Osteocyte (in vitro differentiated cells): ENCODE results near the gene GLT6D1. TPM values are rescaled to one million over a fixed set of nuclear protein-coding genes. Genes with fewer than 3 reads are reported as not detected.
A peak's percentile ranks its signal among the peaks of the same experiment; 100 is the strongest.

Experiments used
- DNase-seq: peaks from one replicate; pipeline ENCODE4 v3.0.0; 2021; ENCODE audit warnings: mixed read lengths; ENCODE audit not compliant: unreplicated experiment; ENCODE audit errors: extremely low spot score
- H3K27ac Mint-ChIP-seq: one replicate; pipeline ENCODE4 v1.8.0; 2021; ENCODE audit warnings: mild to moderate bottlenecking, mixed read lengths; ENCODE audit not compliant: unreplicated experiment
- H3K27me3 Mint-ChIP-seq: one replicate; pipeline ENCODE4 v1.8.0; 2021; ENCODE audit warnings: mixed read lengths; ENCODE audit not compliant: unreplicated experiment
- H3K36me3 Mint-ChIP-seq: one replicate; pipeline ENCODE4 v1.8.0; 2021; ENCODE audit warnings: mixed read lengths; ENCODE audit not compliant: unreplicated experiment
- H3K4me1 Mint-ChIP-seq: one replicate; pipeline ENCODE4 v1.8.0; 2021; ENCODE audit warnings: mixed read lengths; ENCODE audit not compliant: unreplicated experiment
- H3K4me3 Mint-ChIP-seq: one replicate; pipeline ENCODE4 v1.8.0; 2021; ENCODE audit warnings: mild to moderate bottlenecking, moderate library complexity, mixed read lengths; ENCODE audit not compliant: unreplicated experiment
- H3K9me3 Mint-ChIP-seq: one replicate; pipeline ENCODE4 v1.8.0; 2021; ENCODE audit warnings: mixed read lengths; ENCODE audit not compliant: unreplicated experiment
- long read RNA-seq: library from polyadenylated mRNA; unstranded; transcript quantifications from one replicate; pipeline ENCODE4 v2.0.0, GENCODE V29; 2021
- total RNA-seq: library from RNA; stranded (reverse); gene quantifications from 2 replicates; pipeline ENCODE4 v1.2.1, GENCODE V29; 2021
- TF ChIP-seq, protein P1 (sequence below): fragments of 200-600 bp; sonication (generic); IDR thresholded peaks from 2 replicates; pipeline ENCODE4 v1.5.0; 2021; ENCODE audit warnings: antibody characterized with exemption, mild to moderate bottlenecking, moderate library complexity

The GLT6D1 gene, protein sequence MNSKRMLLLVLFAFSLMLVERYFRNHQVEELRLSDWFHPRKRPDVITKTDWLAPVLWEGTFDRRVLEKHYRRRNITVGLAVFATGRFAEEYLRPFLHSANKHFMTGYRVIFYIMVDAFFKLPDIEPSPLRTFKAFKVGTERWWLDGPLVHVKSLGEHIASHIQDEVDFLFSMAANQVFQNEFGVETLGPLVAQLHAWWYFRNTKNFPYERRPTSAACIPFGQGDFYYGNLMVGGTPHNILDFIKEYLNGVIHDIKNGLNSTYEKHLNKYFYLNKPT
- not detected in 2 replicates for total RNA-seq
- long read RNA-seq, result 0 reads

DNA sequence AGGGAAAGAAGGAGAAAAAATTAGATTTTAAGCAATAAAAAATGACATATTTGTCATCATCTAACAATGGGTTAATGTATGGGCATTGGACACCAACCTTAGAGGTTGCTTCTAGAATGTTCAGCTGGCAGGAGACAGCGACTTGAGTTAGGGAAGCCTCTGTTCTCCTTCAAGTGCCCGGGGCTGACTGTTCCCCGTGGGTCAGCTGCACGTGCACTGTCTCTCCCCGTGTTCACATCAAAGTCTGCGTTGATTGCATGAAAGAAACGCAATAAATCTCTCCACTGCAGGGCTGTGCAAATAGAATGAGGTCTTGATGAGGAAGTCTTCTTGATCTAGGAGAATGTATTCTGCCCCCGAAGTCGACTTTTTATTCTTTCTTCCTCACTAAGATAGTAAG, at the start of gene GLT6D1:
Gene GLT6D1, minus strand, starts transcription at position 345 of the 400 bp plus-strand sequence. CDS start 353 bp downstream, outside the sequence.
- TF ChIP-seq, protein P1, sequence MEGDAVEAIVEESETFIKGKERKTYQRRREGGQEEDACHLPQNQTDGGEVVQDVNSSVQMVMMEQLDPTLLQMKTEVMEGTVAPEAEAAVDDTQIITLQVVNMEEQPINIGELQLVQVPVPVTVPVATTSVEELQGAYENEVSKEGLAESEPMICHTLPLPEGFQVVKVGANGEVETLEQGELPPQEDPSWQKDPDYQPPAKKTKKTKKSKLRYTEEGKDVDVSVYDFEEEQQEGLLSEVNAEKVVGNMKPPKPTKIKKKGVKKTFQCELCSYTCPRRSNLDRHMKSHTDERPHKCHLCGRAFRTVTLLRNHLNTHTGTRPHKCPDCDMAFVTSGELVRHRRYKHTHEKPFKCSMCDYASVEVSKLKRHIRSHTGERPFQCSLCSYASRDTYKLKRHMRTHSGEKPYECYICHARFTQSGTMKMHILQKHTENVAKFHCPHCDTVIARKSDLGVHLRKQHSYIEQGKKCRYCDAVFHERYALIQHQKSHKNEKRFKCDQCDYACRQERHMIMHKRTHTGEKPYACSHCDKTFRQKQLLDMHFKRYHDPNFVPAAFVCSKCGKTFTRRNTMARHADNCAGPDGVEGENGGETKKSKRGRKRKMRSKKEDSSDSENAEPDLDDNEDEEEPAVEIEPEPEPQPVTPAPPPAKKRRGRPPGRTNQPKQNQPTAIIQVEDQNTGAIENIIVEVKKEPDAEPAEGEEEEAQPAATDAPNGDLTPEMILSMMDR, result no peak
- DNase-seq, result peak; percentile 60
- Mint-ChIP-seq H3K4me3 (no peak within 1 kb of the TSS), H3K9me3 (peaks cover 13% of the 10 kb centered on the region), H3K27me3 (peaks cover 10% of the 10 kb centered on the region), H3K36me3 (no peaks in the 10 kb centered on the region), H3K4me1 (peaks cover 2% of the 10 kb centered on the region), H3K27ac (no peak within 1 kb of the TSS)

- TF ChIP-seq, protein P1, result no peak
- Mint-ChIP-seq H3K4me3 (no peak overlapping the region), H3K27ac (no peak overlapping the region), H3K4me1 (no peaks in the 10 kb centered on the region), H3K27me3 (no peaks in the 10 kb centered on the region), H3K36me3 (no peaks in the 10 kb centered on the region), H3K9me3 (no peaks in the 10 kb centered on the region)
- DNase-seq, result no peak
Observed at GRCh38 chr9:135689011-135689410, 49.7 kb upstream of the GLT6D1 start.

DNA sequence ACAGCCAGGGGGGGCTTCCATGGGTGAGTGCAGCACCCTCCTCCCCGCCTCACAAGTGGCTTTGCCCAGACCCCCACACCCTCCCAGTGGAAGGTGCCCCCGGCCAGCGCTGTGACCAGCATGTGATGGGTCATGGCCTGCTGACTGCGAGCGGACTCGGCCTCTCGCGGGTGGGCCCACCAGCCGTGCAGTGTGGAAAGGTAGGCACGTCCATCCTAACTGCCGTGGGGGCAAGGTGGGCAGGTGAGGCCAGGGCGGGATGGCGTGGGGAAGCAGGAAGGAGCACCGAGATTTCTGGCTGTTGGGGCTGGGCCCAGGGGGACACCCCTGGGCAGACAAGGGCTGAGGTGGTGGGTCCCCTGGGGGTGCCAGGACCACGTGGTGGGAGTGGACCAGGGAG, 47.9 kb upstream of the GLT6D1 start:
- H3K4me3 Mint-ChIP-seq, result no peak overlapping the region
- no peaks in the 10 kb centered on the region for H3K9me3 Mint-ChIP-seq
- no peaks in the 10 kb centered on the region for H3K36me3 Mint-ChIP-seq
- TF ChIP-seq, protein P1, result no peak
- DNase-seq, result no peak
- H3K27me3 Mint-ChIP-seq, result no peaks in the 10 kb centered on the region
- H3K27ac Mint-ChIP-seq, result no peak overlapping the region
- H3K4me1 Mint-ChIP-seq, result no peaks in the 10 kb centered on the region

DNA sequence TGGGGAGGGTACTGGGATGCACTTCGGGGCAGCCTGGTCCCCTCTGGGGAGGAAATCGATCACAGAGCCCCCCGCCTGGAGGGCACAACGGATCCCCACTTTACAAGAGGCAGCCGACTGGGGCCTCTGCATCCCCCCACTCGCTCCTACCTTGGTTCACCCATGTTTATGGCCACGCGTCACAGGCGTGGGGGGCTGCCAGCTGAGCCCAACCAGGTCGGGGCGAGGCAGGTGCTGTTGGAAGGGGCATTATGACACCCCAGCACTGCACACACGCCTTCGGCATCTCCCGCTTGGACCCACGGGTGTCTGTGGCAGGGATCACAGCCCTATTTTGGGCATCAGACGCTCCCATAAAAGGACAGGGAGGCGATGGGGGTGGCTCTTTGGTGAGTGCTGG, 45.4 kb upstream of the GLT6D1 start:
- no peak overlapping the region for H3K27ac Mint-ChIP-seq
- H3K4me1 Mint-ChIP-seq, result no peaks in the 10 kb centered on the region
- H3K27me3 Mint-ChIP-seq, result no peaks in the 10 kb centered on the region
- TF ChIP-seq, protein P1, result no peak
- no peak for DNase-seq
- H3K4me3 Mint-ChIP-seq, result no peak overlapping the region
- no peaks in the 10 kb centered on the region for H3K36me3 Mint-ChIP-seq
- H3K9me3 Mint-ChIP-seq, result no peaks in the 10 kb centered on the region

- Mint-ChIP-seq H3K9me3 (no peaks in the 10 kb centered on the region), H3K27me3 (no peaks in the 10 kb centered on the region), H3K4me1 (no peaks in the 10 kb centered on the region), H3K4me3 (no peak overlapping the region), H3K27ac (no peak overlapping the region), H3K36me3 (no peaks in the 10 kb centered on the region)
- DNase-seq, result no peak
- TF ChIP-seq, protein P1, result no peak
Observed at GRCh38 chr9:135683401-135684034, 44.2 kb upstream of the GLT6D1 start.
